Keratinocyte (primary cell): ENCODE results near the gene KLHDC4. TPM values are rescaled to one million over a fixed set of nuclear protein-coding genes. Genes with fewer than 3 reads are reported as not detected.
"Not testable (repeated sequence)": the region's sequence is repeated elsewhere in the genome, so short reads cannot be mapped to it uniquely, and the experiment has no call there.

Experiments used
- DNase-seq: peaks from one replicate; pipeline ENCODE4 v3.0.0-alpha.2; 2011; ENCODE audit warnings: low read depth, missing footprints, low spot score
- FAIRE-seq: peaks from 2 replicates; lab custom pipeline; 2011; peaks lifted over from hg19 to GRCh38; lab: Jason Lieb, UNC
- H2AFZ ChIP-seq: 2 replicates; pipeline ENCODE4 v1.6.0; 2012; ENCODE audit warnings: low read length, control low read depth, inconsistent platforms; ENCODE audit not compliant: control insufficient read depth
- H3K27ac ChIP-seq: 2 replicates; pipeline ENCODE4 v1.5.1; 2011; ENCODE audit warnings: low read length; ENCODE audit not compliant: control insufficient read depth, insufficient read depth
- H3K27me3 ChIP-seq: 3 replicates; pipeline ENCODE4 v1.6.0; 2011; ENCODE audit warnings: low read length; ENCODE audit not compliant: control insufficient read depth, insufficient read depth; ENCODE audit errors: extremely low read depth
- H3K36me3 ChIP-seq, 2 experiments: 2 replicates in 1 of 2; 3 replicates in 1 of 2; pipeline ENCODE4 v1.5.1; 2011; ENCODE audit warnings: low read length in 2 of 2, mild to moderate bottlenecking in 1 of 2; ENCODE audit not compliant: control insufficient read depth in 2 of 2, insufficient read depth in 2 of 2; ENCODE audit errors: extremely low read depth in 1 of 2
- H3K4me1 ChIP-seq: 3 replicates; pipeline ENCODE4 v1.5.1; 2011; ENCODE audit warnings: low read length; ENCODE audit not compliant: control insufficient read depth, insufficient read depth; ENCODE audit errors: extremely low read depth
- H3K4me2 ChIP-seq: 3 replicates; pipeline ENCODE4 v1.6.0; 2011; ENCODE audit warnings: low read depth, low read length; ENCODE audit not compliant: control insufficient read depth, insufficient read depth; ENCODE audit errors: extremely low read depth
- H3K4me3 ChIP-seq, 3 experiments: fragments of 200-600 bp in 1 of 3; sonication (generic) in 1 of 3; 2 replicates in 2 of 3; 3 replicates in 1 of 3; pipeline ENCODE4 v1.5.1; 2011 to 2016; ENCODE audit warnings: low read length in 3 of 3, mild to moderate bottlenecking in 3 of 3, control low read depth in 2 of 3, inconsistent platforms in 1 of 3, low read depth in 1 of 3, mixed read lengths in 1 of 3, mixed run types in 1 of 3, moderate library complexity in 1 of 3; ENCODE audit not compliant: control insufficient read depth in 2 of 3, insufficient read depth in 2 of 3; ENCODE audit errors: extremely low read depth in 1 of 3
- H3K79me2 ChIP-seq: 2 replicates; pipeline ENCODE4 v1.6.0; 2012; ENCODE audit warnings: low read length; ENCODE audit not compliant: control insufficient read depth, insufficient read depth
- H3K9ac ChIP-seq: 3 replicates; pipeline ENCODE4 v1.6.0; 2011; ENCODE audit warnings: low read length; ENCODE audit not compliant: control insufficient read depth, insufficient read depth; ENCODE audit errors: extremely low read depth
- H3K9me1 ChIP-seq: 3 replicates; pipeline ENCODE4 v1.6.0; 2011; ENCODE audit warnings: low read length; ENCODE audit not compliant: control insufficient read depth, insufficient read depth; ENCODE audit errors: extremely low read depth
- H3K9me3 ChIP-seq: 2 replicates; pipeline ENCODE4 v1.5.1; 2012; ENCODE audit warnings: low read depth, low read length; ENCODE audit not compliant: control insufficient read depth
- H4K20me1 ChIP-seq: 3 replicates; pipeline ENCODE4 v1.6.0; 2011; ENCODE audit warnings: low read length; ENCODE audit not compliant: control insufficient read depth, insufficient read depth; ENCODE audit errors: extremely low read depth
- CTCF ChIP-seq, 3 experiments: IDR thresholded peaks in 1 of 3; conservative IDR thresholded peaks in 1 of 3; optimal IDR thresholded peaks in 1 of 3; 2 replicates in 2 of 3; 3 replicates in 1 of 3; pipeline versions ENCODE3 to v1.5.1; 2011; ENCODE audit warnings: low read length in 3 of 3, mild to moderate bottlenecking in 3 of 3, moderate library complexity in 2 of 3, control low read depth in 1 of 3, inconsistent platforms in 1 of 3; ENCODE audit not compliant: insufficient read depth in 2 of 3; ENCODE audit errors: extremely low read depth in 1 of 3
- EZH2 ChIP-seq: IDR thresholded peaks from one replicate; pipeline ENCODE4 v1.6.1; 2012; ENCODE audit warnings: inconsistent platforms, mild to moderate bottlenecking, low read length, moderate library complexity
- dilution Hi-C: fragments of 300-500 bp; cut with MboI; formaldehyde crosslinking; loops from one replicate; pipeline ENCODE4 v1.7.0; 2020; ENCODE audit warnings: low sequenced_read_pairs; ENCODE audit not compliant: extremely low pct_ligation_motif_present
- polyA plus RNA-seq, 5 experiments: library from polyadenylated mRNA; depleted of rRNA in 3 of 5; stranded (reverse) in 3 of 5; stranded (forward) in 1 of 5; unstranded in 1 of 5; fragments of >200 nt; gene quantifications; 1 replicate in 1 of 5; 2 replicates in 3 of 5; 3 replicates in 1 of 5; pipeline versions ENCODE4 v1.2.1 to v1.2.3, GENCODE V29; 2011 to 2012; ENCODE audit warnings: missing spikeins in 2 of 5, low read depth in 1 of 5, low replicate concordance in 1 of 5

Gene KLHDC4
- polyA plus RNA-seq, 1 donor (not counting 4 experiments of a cell fraction or from before 2014, with no cell fraction given), result 13.4 TPM

DNA sequence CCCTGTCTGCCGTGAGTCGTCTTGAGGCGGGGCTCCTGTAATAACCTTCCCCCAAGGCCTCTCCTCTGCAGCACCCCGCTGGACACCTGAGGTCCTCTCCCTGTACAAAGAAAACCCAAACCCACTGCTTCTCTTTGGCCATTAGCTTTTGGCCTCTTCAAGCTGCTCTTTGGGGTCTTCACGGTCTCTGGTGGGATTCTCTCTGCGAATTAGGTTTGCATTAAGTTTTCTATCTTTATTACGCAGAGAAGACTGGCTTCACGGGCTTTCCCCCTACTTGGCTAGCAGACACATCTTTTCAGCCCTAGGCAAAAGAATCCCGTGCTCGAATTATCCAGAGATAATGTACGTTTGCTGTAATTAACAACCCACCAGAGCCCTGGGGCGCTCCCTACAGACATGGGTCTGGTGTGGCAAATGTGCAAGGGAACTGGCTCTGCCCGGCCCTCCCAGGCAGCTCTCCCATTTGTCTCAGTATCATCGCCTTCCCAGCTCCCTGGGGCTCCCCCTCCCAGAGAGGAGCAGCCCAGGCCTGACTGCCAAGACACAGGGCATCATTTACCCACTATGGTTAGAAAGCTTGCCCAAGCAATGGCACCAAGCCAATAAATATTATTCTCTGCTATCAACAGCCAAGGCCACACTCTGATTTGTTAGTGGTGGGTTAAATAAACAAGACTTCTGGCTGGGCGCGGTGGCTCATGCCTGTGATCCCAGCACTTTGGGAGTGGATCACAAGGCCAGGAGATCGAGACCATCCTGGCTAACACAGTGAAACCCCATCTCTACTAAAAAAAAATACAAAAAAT, 24.7 kb upstream of the KLHDC4 start:
- no peak overlapping the region for H2AFZ ChIP-seq
- TF ChIP-seq CTCF (optimal IDR thresholded peaks at IDR 0.05 in 1 of 3, IDR thresholded peaks at IDR 0.05 in 1 of 3, conservative IDR thresholded peaks at IDR 0.05 in 1 of 3; ENCODE audit: extremely low read depth in 1 of 3, insufficient read depth in 2 of 3, low read length in 3 of 3), result no peak
- TF ChIP-seq EZH2, result no peak
- no peaks in the 10 kb centered on the region for H4K20me1 ChIP-seq
- no peaks in the 10 kb centered on the region for H3K9me3 ChIP-seq
- peak overlapping the region; percentile 100 for H3K27ac ChIP-seq
- H3K9me1 ChIP-seq, result no peaks in the 10 kb centered on the region
- dilution Hi-C loops, result no loop called here
- H3K4me2 ChIP-seq, result peak overlapping the region; percentile 77
- H3K4me1 ChIP-seq, result peaks cover 40% of the 10 kb centered on the region
- H3K27me3 ChIP-seq, result no peaks in the 10 kb centered on the region
- no peaks in the 10 kb centered on the region for H3K79me2 ChIP-seq
- H3K36me3 ChIP-seq, result no peaks in the 10 kb centered on the region
- DNase-seq, result peak; percentile 56
- FAIRE-seq, result peak; percentile 13
- H3K4me3 ChIP-seq, result peak overlapping the region in 1 of 3 experiments; percentile 29
- H3K9ac ChIP-seq, result peak overlapping the region; percentile 86

GRCh38 chr16:87789437-87790291, 23.9 kb upstream of the KLHDC4 start:
- peak; percentile 95 for FAIRE-seq
- H3K4me2 ChIP-seq, result peak overlapping the region; percentile 77

GRCh38 chr16:87788730-87789436, 23.1 kb upstream of the KLHDC4 start:
- H2AFZ ChIP-seq, H3K79me2 ChIP-seq, DNase-seq, FAIRE-seq, H3K4me3 ChIP-seq, H3K27me3 ChIP-seq, H3K9me3 ChIP-seq, dilution Hi-C loops, H3K36me3 ChIP-seq, H4K20me1 ChIP-seq, H3K9me1 ChIP-seq: not testable (repeated sequence)
- Histone ChIP-seq H3K27ac (peak overlapping the region; percentile 100), H3K4me2 (peak overlapping the region; percentile 77), H3K9ac (peak overlapping the region; percentile 86), H3K4me1 (peaks cover 40% of the 10 kb centered on the region)

More at GRCh38 chr16:87789437-87790291, 23.9 kb upstream of the KLHDC4 start:
- H3K4me3 ChIP-seq, result peak overlapping the region in 2 of 3 experiments; percentile 24 to 36
- no peaks in the 10 kb centered on the region for H3K79me2 ChIP-seq
- peaks cover 40% of the 10 kb centered on the region for H3K4me1 ChIP-seq
- H3K27ac ChIP-seq, result peak overlapping the region; percentile 100
- no peaks in the 10 kb centered on the region for H4K20me1 ChIP-seq
- H2AFZ ChIP-seq, result peak overlapping the region; percentile 2
- dilution Hi-C loops, result no loop called here
- no peaks in the 10 kb centered on the region for H3K9me3 ChIP-seq
- peak overlapping the region; percentile 86 for H3K9ac ChIP-seq
- no peaks in the 10 kb centered on the region for H3K36me3 ChIP-seq
- DNase-seq, result peak; percentile 100
- H3K9me1 ChIP-seq, result no peaks in the 10 kb centered on the region
- TF ChIP-seq CTCF (optimal IDR thresholded peaks at IDR 0.05 in 1 of 3, IDR thresholded peaks at IDR 0.05 in 1 of 3, conservative IDR thresholded peaks at IDR 0.05 in 1 of 3; ENCODE audit: extremely low read depth in 1 of 3, insufficient read depth in 2 of 3, low read length in 3 of 3) (no peak), EZH2 (no peak)
- no peaks in the 10 kb centered on the region for H3K27me3 ChIP-seq
